Measurements from ENCODE around the gene STYXL1. TPM values are rescaled to one million over a fixed set of nuclear protein-coding genes. Genes with fewer than 3 reads are reported as not detected.
A peak's percentile ranks its signal among the peaks of the same experiment; 100 is the strongest.
"Not testable (repeated sequence)": the region's sequence is repeated elsewhere in the genome, so short reads cannot be mapped to it uniquely, and the experiment has no call there.

STYXL1 gene, protein sequence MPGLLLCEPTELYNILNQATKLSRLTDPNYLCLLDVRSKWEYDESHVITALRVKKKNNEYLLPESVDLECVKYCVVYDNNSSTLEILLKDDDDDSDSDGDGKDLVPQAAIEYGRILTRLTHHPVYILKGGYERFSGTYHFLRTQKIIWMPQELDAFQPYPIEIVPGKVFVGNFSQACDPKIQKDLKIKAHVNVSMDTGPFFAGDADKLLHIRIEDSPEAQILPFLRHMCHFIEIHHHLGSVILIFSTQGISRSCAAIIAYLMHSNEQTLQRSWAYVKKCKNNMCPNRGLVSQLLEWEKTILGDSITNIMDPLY
- 29.1 TPM for total RNA-seq

DNA sequence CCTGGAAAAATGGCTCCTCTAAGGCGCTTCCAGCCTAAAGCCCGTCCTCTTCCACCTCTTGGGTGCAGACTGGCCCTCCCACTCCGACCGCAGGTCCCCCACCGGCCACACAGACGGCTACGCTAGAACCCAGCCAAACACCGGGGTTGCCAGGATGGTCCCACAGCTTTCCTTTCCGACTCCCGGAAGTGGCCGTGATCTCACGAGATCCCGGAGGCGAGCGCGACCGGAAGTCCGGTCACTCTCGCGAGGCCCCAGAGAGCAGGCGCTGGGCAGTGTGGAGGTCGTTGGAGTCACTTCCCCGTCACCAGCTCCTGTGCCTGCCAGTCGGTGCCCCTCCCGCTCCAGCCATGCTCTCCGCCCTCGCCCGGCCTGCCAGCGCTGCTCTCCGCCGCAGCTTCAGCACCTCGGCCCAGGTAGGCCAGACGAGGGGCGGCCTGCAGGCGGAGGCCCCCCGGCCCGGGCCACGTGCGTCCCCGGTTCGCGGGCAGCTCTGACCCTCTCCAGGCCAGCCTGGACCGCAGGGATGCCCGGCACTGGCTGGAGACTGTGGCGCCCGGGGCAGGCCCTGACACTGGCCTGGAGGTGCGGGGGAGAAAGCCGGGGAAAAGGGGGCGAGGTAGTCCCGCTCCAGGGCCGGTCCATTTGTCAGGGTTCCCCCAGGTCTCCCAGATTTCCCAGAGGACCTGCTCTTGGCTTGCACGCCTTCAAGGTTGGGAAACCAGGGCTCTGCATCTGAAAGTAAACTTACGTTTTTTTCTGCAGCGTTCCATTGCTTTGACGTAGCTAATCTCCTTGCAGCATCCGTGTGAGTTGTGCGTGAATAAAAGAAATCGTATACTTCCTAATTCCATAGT lies at the start of gene STYXL1, which contains the start of gene MDH2:
Gene STYXL1, minus strand, starts transcription at position 190 of the 857 bp plus-strand sequence. CDS start 17,477 bp downstream, outside the sequence.
Gene MDH2, plus strand, starts transcription at position 296 of the 857 bp plus-strand sequence. Its CDS starts 55 bp downstream, at position 351.
- DNase-seq (ENCODE audit: low read depth in 2 of 3, low spot score in 2 of 3), result peak; percentile 73 to 95 (median 95)

DNA sequence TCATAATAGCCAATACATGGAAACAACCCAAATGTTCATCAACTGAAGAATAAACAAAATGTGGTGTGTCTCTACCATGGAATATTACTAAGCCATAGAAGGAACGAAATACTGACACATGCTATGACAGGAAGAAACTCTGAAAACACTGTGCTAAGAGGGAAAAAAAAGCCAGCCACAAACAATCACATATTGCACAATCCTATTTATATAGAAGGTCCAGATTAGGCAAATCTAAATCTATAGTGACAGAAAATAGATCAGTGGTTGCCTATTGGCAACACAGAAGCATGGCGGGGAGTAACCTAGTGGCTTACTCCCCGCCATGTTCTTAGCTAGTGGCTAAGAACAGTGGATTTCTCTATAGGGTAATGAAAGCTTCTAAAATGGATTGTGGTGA lies 48.1 kb upstream of the STYXL1 start:
- no peak for DNase-seq (ENCODE audit: low read depth in 2 of 3, low spot score in 2 of 3)

DNA sequence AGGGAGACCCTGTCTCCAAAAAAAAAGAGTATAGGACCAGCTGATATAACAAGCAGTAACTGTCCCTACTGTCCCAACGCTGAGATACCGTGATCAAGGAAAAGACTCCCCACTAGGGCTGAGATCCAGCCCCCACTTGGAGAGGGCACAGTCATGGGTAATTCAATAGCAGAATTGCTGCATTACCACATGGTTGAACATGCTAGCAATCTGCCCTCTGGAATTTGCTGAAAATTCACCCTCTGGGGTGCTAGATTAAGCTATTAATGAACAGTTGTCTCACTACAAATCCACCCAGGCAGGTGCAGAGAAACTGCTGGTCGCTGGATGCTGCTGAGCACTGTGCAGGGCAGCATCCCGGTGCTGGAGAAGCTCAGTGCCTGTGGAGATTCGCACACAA lies 46.5 kb upstream of the STYXL1 start:
- DNase-seq (ENCODE audit: low read depth in 2 of 3, low spot score in 2 of 3), result not testable (repeated sequence)

DNA sequence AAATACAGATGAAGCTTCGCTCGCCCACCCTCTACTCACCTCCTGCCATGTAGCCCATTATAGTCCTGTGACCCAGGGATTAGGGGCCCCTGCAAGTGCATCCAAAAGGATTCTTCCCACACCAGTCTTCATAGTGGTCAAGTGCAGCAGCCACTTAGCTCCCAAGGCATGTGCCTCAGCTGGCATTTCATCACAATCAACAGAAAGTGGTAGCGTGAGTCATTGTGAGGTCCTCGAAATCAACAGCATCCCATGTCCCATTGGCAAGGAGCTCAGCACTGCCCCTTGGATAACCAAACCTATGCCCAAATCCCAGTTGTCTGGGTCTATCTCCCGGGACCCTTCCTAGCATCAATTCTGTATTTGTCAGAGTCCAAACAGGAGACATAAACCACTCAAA lies 45.7 kb upstream of the STYXL1 start:
- not testable (repeated sequence) for DNase-seq (ENCODE audit: low read depth in 2 of 3, low spot score in 2 of 3)

DNA sequence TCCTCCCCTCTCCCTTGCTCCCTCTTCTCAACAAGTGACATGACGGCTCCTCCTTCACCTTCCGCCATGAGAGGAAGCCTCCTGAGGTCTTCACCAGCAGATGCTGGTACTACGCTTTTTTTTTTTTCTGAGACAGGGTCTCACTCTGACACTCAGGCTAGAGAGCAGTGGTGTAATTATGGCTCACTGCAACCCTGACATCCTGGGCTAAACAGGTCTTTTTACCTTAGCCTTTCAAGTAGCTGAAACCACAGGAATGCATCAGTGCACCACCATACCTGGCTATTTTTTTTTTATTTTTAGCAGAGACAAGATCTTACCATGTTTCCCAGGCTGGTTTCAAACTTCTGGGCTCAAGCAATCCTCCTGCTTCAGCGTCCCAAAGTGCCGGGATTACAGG lies 43.7 kb upstream of the STYXL1 start:
- DNase-seq (ENCODE audit: low read depth in 2 of 3, low spot score in 2 of 3), result no peak

DNA sequence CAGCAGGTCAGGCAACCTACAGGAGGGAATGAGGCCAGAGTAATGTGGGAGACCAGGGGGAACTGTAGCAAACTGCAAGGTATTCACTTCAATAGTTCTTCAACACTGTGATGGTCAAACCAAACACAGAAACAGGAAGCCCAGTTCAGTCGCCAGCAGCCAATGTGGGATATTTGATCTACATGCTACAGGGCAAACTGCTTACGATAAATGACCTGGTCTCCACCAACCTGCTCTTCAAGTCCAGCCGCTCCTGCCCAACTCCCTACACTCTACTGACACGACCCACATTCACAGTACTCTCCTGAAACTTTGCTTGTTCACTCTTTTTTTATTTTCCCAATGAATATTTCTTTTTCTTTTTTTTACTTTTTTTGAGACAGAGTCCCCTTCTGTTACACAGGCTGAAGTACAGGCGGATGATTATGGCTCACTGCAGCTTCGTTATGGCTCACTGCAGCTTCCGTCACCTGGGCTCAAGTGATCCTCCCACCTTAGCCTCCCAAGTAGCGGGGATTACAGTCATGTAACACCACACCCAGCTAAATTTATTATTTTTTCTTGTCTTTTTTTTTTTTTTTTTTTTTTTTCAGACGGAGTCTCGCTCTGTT lies 42.2 kb upstream of the STYXL1 start:
- DNase-seq (ENCODE audit: low read depth in 2 of 3, low spot score in 2 of 3), result no peak

DNA sequence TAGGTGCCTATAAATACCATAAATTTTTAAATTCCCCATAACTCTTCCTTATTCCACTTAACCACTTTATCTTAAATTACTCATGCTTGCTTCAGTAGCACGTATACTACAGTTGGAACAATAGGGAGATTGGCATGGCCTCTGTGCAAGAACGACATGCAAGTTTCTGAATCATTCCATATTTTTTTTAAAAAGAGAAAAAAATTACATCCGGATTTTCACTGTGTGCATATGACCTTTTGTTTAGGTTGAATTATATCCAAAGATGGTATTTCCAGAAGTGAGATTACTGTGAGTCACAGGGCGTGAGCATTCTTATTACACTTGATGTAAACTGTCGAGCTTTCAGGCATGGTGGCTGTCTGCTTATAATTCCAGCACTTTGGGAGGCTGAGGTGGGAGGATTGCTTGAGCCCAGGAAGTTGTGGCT lies 39.6 kb upstream of the STYXL1 start:
- not testable (repeated sequence) for DNase-seq (ENCODE audit: low read depth in 2 of 3, low spot score in 2 of 3)

DNA sequence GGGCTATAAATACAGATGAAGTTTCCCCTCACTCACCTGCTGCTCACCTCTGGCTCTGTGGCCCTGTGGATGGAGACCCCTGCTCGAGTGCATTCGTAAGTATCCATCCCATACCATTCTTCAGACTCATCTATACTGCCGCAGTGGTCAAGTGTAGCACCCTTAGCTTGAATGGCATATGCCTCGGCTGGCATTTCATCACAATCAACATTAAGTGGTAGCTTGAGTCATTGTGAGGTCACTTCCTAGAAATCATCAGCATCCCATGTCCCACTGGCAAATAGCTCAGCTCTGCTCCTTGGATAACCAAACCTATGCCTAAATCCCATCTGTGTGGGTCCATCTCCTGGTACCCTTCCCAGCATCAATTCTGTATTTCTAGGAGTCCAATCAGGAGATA lies 38.3 kb upstream of the STYXL1 start:
- no peak for DNase-seq (ENCODE audit: low read depth in 2 of 3, low spot score in 2 of 3)

DNA sequence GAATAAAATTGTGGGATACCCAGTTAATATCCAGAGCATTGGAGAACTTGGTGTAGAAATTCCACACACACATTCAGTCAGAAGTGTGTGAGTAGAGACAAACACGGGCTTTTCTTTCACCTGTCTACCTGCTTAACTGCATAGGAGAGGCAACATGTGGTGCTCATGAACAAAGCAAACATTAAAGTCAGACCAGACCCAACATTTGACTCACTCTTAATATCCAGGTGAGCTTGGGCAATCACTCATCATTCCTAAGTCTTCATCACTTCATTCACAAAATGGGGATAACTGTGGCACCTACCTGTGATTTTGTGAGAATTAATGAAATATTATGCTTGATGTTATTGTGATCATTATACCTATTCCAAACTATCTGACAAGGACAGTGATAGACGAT lies 36.3 kb upstream of the STYXL1 start:
- not testable (repeated sequence) for DNase-seq (ENCODE audit: low read depth in 2 of 3, low spot score in 2 of 3)

DNA sequence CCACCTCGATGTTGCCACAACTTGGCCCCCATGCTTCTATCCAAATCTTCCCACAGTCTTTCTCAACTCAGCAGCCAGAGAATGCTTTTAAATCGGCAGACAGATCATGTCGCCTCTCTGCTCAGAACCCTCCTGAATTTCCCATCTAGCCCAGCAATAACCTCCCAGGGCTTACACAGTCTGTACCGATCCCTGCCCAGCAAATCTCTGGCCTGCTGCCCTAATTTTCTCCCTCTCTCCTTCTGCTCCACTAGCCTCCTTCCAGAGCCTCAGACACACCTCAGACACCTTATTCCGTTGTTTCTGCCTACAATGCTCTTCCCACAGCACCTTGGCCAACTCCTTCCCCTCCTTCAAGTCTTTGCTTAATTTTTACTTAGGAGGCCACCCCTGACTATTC lies 32.4 kb upstream of the STYXL1 start:
- no peak for DNase-seq (ENCODE audit: low read depth in 2 of 3, low spot score in 2 of 3)

DNA sequence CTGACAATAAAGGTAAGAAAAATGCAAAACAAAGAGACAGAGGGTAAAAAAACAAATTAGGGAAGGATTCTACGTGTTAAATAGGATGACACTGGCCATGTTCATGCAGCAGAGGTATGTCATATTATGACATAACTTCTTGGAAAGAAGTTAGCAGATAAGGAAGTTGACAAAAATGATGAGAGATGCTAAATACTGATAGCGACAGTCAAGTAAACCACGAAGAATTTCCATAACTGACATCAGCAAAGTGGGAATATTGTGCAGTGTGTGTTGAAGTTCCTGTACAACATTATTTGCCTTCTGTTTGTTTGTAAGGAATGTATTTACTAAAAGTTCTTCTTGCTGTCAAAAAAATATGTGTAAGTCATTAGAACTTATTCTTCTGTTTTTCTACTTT lies 29.6 kb upstream of the STYXL1 start:
- no peak for DNase-seq (ENCODE audit: low read depth in 2 of 3, low spot score in 2 of 3)

DNA sequence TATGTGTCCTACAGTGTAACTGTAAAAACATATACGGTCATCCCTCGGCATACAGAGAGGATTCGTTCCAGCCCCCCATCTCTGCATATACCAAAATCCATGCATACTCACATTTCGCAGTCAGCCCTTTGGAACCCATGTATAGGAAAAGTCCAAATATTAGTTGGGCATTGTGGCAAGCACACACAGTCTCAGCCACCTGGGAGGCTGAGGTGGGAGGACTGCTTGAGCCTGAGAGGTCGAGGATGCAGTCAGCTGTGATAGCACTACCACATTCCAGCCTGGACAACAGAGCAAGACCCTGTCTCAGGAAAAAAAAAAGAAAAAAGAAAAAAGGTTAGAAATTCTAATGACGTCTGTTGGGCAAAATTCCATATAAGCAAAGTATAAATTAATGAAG lies 29.2 kb upstream of the STYXL1 start:
- DNase-seq (ENCODE audit: low read depth in 2 of 3, low spot score in 2 of 3), result no peak

DNA sequence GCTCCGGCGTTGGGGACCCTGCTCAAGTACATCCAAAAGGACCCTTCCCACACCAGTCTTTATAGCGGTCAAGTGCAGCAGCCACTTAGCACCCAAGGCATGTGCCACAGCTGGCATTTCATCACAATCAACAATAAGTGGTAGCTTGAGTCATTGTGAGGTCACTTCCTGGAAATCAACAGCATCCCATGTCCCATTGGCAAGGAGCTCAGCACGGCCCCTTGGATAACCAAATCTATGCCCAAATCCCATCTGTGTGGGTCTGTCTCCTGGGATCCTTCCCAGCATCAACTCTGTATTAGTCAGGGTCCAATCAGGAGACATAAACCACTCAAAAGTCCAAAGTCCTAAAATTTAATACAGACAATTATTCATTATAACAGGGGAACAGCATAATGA lies 27.2 kb upstream of the STYXL1 start:
- DNase-seq (ENCODE audit: low read depth in 2 of 3, low spot score in 2 of 3), result no peak

DNA sequence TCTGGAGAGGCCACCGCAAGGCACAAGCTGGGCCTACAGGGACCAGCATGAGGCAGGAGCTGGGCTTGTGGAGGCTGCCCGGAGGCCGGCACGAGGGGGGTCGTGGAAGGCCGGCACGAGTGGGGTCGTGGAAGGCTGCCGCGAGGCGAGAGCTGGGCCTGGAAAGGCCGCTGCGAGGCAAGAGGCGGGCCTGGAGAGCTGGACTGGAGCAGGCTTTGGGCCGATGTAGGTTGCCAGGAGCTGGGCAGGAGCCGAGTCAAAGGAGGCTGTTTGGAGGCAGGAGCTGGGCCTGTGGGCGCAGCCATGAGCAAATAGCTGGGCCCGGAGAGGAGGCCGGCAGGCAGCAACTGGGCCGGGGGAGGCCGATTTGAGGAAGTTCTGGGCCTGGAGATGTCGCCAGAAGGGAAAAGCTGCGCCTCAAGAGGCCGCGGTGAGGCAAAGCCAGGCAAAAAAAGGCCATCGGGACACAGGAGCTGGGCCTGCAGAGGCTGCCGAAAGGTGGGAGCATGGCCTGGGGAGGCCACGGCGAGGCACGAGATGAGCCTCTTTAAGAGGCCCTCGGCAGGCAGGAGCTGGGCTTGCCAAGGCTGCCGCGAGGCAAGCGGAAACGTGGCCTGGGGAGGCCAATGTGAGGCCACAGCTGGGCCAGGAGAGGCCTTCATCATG lies 26.6 kb upstream of the STYXL1 start:
- no peak for DNase-seq (ENCODE audit: low read depth in 2 of 3, low spot score in 2 of 3)

DNA sequence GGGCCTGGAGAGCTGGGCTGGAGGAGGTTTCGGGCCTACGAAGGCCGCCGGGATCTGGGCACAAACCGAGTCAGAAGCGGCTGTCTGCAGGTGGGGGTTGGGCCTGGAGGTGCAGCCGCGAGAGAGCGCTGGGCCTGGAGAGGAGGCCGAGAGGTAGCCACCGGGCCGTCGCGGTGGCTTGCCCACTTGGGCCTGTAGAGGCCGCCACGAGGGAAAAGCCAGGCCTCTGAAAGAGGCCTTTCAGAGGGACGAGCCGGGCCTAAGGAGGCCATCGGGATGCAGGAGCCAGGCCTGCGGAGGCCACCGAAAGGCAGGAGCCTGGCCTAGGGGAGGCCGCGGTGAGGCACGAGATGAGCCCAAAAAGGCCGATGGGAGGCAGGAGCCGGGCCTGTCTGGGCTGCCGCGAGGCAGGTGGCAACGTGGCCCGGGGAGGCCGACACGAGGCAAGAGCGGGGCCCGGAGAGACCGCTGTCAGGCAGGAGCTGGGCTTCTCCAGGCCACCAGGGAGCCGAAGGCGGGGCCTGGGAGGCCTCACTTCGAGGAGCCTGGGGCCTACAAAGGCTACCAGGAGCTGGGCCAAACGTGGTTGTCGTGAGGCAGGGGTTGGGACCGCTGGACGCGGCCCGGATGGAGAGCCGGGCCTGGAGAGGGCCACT lies 25.7 kb upstream of the STYXL1 start:
- DNase-seq (ENCODE audit: low read depth in 2 of 3, low spot score in 2 of 3), result no peak

DNA sequence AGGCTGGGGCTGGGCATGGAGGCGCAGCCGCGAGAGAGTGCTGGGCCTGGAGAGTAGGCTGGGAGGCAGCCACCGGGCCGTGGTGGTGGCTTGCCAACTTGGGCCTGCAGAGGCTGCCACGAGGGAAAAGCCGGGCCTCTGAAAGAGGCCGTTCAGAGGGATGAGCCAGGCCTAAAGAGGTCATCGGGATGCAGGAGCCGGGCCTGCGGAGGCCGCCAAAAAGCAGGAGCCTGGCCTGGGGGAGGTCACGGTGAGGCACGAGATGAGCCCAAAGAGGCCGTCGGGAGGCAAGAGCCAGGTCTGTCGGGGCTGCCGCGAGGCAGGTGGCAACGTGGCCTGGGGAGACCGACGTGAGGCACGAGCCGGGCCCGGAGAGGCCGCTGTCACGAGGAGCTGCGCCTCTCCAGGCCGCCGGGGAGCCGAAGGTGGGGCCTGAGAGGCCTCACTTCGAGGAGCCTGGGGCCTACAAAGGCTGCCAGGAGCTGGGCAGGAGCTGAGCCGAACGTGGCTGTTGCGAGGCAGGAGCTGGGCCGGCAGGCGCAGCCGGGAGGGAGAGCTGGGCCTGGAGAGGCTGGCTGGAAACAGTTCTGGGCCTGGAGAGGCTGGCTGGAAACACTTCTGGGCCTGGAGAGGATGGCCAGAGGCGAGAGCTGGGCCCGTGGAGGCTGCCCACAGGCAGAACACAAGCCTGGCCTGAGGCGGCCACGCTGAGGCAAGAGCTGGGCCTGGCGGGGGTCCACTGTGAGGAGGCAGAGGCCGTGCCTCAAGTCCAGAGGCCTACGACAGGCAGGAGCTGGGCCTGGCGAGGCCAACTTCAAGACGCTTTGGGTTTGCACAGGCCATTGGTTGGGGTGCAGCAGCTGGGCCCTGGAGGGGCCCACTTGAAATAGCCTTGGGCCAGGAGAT lies 24.7 kb upstream of the STYXL1 start:
- DNase-seq (ENCODE audit: low read depth in 2 of 3, low spot score in 2 of 3), result no peak

DNA sequence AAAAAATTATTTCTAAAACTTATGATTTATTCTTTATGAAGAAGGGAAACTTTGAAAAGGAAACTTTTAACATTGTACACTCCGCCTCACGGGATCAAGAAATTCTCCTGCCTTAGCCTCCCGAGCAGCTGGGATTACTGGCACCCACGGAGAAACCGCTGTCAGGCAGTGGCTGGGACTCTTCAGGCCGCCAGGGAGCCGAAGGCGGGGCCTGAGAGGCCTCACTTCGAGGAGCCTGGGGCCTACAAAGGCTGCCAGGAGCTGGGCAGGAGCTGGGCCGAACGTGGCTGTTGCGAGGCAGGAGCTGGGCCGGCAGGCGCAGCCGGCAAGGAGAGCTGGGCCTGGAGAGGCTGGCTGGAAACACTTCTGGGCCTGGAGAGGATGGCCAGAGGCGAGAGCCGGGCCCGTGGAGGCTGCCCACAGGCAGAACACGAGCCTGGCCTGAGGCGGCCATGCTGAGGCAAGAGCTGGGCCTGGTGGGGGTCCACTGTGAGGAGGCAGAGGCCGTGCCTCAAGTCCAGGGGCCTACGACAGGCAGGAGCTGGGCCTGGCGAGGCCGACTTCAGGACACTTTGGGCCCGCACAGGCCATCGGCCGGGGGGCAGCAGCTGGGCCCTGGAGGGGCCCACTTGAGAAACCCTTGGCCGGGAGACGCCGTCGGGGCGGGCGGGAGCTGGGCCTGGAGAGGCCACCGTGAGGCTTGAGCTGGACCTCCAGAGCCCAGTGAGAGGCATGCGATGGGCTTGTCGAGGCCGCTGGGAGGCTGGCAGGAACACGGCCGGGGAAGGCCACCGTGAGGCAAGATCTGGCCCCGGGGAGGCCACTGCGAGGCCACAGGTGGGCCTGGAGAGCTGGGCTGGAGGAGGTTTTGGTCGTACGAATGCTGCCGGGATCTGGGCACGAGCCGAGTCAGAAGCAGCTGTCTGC lies 23.8 kb upstream of the STYXL1 start:
- DNase-seq (ENCODE audit: low read depth in 2 of 3, low spot score in 2 of 3), result no peak

DNA sequence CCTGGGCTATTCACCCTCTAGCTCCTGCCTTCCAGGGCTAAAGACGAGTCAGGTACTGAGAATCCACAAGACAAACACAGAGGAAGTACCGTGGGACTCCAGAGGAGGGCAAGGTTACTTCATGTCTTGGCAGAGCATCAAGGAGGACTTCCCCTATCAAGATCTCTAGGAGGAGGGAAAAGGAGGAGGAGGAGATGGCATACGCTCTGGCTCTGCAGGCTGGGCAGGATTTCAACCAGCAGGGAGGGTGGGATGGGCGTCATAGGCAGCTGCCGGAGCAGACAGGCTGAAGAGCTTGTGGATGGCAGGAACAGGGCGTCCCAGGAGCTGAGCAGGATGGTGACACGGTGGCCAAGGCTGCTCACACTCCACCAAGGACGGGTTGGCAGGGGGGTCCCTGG lies 21.4 kb upstream of the STYXL1 start:
- DNase-seq (ENCODE audit: low read depth in 2 of 3, low spot score in 2 of 3), result peak in 2 of 3 donors; percentile 43 to 66
